ENCODE measurements around the gene CYFIP2.

CYFIP2 gene

DNA sequence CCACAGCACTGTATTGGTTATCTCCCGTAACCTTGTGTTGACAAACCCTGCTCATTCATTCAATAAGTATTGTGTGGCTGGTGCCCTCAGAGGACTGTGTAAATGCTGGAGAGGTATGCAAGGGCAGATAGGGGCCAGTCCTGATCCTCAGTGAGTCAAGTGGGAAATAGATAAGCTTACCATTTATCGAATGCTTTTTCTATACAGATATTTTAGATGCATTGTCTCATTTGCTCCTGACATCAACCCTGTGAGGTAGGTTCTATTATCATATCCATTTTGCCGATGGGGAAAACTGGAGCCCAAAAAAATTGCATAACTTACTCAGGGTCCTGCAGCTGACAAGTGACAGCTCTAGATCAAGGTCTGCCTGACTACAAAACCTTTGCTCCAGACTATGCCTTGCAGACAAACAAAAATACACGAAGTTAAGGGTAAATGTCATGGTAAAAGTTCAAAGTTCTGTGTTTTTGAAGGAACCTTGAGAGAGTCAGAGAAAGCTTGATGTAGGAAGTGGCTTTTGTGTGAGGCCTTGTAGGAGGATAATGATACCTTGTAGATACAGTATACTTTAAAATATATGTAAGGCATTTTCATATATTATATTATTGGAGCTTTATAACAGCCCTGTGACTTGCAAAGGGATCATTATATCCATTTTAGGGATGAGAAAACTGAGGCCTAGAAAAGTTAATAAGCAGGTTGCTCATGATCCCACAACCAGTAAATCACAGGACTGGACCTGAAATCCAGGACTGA lies 22.7 kb downstream of the CYFIP2 start:
- DNase-seq (ENCODE audit: low read depth in 2 of 2) = no peak

DNA sequence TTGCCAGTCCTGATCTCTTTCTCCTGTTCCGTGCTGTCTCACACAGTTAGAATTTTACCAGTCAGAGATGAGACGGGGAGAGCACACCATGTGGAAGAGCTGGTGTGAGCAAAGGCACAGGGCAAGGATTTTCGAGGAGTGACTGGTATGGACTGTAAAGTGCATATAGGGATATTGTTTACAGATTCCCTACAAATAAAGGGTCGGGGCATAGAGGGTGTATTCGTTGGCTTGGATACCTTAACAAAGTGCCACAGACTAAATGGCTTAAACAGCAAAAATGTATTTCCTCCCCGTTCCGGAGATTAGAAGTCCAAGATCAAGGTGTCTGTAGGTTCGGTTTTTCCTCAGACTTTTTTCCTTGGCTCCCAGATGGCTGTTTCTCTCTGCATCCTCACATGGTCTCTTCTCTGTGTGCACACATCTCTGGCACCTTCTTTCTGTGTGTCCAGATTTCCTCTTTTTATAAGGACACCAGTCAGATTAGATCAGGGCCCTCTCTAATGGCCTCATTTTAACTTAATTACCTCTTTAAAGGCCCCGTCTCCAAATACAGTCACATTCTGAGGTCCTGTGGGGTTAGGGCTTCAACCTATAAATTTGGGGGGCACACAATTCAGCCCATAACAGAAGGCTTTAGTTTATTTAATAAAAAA lies 23.4 kb downstream of the CYFIP2 start:
- no peak for DNase-seq (ENCODE audit: low read depth in 2 of 2)

DNA sequence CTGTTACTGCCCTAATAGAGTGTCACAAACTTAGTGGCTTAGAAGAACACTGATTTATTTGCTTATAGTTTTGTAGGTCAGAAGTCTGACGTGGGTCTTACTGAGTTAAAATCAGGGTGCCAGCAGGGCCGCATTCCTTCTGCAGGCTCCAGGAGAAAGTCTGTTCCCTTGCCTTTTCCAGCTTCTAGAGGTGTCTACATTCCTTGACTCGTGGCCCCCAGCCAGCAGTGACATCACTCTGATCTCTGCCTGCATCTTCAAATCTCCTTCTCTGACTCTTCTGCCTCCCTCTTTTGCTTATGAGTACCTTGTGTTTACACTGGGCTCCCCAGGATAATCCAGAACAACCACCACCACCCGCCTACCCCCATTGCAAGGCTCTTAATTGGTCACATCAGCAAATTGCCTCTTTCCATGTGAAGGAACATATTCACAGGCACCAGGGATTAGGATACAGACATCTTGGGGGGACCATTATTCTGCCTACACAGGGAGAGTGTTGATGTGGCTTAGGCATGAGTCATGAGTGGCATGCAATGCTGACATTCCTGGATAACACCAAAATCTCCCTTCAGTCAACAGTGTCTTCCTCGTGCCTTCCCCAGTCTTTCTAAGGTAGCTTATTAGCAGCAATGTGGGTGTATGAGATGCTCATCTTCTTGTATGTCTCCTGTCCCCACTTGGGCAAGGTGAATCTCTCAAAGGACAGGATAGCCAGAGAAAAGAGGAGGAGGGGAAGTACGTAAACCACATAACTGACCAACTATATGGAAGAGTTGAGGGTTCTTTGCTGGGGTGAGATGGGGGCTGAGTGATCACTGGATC lies 24.4 kb downstream of the CYFIP2 start:
- no peak for DNase-seq (ENCODE audit: low read depth in 2 of 2)

GRCh38 chr5:157290981-157291711 lies 25.2 kb downstream of the CYFIP2 start:
- no peak for DNase-seq (ENCODE audit: low read depth in 2 of 2)

- DNase-seq (ENCODE audit: low read depth in 2 of 2) = no peak
Observed at GRCh38 chr5:157292599-157292998, 26.7 kb downstream of the CYFIP2 start.

- no peak for DNase-seq (ENCODE audit: low read depth in 2 of 2)
Observed at GRCh38 chr5:157294407-157295091, 28.6 kb downstream of the CYFIP2 start.

DNA sequence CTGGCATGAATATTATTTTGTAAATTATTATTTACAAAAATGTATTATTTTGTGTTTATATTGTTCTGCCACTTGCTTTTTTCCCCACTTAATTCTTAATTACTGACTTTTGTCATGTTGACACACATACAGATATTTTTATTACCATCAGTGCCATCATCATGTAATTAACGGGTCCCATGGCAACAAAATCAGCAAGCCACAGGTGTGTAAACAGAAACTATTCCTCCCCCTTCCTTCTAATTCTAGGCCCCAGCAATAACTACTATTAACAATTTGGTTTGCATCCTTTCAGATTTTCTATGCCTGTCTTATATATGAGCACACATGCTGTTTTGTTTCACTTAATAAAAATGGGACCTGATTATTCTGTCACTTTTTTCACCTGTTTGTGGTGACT lies 29.3 kb downstream of the CYFIP2 start:
- DNase-seq (ENCODE audit: low read depth in 2 of 2) = no peak

GRCh38 chr5:157300564-157300963 lies 34.6 kb downstream of the CYFIP2 start:
- no peak for DNase-seq (ENCODE audit: low read depth in 2 of 2)

- no peak for DNase-seq (ENCODE audit: low read depth in 2 of 2)
Observed at GRCh38 chr5:157301066-157301465, 35.1 kb downstream of the CYFIP2 start.

DNA sequence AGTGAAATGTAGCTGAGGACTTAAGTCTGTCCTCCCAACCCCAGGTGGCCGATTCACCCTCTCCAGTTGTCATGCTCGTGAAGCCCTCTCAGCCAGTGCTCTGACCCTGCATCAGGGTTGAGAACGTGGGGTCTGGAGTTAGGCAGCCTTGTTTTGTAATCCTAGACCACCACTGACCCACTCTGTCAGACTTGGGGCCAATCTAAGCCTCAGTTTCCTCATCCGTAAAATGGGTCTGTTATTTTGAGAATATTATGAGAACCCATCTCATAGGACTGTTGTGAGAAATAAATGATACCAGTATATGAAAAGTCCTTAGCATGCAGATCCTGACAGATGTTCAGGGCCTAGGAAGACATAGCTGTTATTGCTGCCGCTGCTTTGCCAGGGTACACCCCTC lies 37.1 kb downstream of the CYFIP2 start:
- DNase-seq (ENCODE audit: low read depth in 2 of 2) = no peak

DNA sequence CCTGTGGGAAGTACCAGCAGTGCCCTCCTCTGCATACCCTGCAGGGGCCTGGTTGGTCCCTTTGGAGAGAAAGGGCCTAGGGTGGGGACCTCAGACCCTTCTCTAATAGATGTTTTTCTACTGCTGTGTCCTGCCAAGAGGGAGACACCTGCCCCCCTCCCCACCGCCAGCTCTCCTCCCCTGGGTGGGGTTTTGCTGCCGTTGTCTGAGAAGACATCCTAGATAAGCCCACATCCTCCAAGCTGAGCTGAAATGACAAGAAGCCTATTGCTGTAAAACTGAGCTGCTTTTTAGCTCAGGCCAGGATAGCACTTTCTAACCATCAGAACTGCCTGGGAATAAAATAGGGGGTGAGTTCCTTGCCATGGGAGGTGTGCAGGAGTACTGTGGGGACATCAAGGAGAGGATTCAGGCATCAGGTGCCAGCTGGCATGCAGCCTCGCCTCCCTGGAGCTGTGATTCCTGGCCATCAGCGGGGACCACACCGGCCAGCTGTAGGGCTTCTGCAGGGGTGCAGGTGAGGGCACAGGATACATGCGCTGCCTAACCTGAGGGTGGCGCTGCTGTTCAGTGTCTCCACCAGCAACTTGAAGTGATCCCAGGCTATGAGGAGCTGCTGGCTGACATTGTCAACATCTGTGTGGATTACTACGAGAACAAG lies 37.9 kb downstream of the CYFIP2 start:
- DNase-seq (ENCODE audit: low read depth in 2 of 2) = peak in 1 of 2 donors; percentile 37

GRCh38 chr5:157306081-157306480 lies 40.2 kb downstream of the CYFIP2 start:
- DNase-seq (ENCODE audit: low read depth in 2 of 2) = no peak

DNA sequence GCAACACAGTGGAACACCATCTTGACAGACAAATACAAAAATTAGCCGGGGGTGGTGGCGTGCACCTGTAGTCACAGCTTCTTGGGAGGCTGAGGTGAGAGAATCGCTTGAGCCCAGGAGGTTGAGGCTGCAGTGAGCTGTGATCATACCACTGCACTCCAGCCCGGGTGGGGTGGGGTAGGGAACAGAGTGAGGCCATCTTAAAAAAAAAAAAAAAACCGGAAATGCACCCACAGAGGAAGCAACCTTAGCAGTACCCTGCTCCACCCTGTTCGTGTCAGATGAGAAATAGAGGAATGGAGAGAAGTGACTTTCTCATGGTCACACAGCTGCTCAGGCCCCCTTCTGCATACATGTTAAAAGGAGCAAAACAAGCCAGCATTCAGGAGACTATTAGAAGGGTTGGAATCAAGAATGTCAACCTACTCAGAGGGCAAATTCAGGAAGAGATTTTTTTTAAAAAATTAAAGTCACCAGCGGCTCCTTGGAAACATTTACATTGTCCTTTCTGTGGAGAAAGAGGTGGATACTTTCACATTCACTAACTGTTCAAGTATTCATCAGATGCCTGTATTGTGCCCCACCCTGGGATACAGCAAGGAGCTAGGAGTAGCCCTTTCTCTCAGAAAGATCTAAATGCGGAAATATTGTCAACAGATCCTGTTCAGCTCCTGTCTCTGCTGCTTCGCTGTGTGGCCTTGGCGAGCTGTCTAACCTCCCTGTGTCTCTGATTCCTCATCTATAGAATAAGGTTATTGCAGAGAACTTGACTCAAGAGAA lies 41.0 kb downstream of the CYFIP2 start:
- DNase-seq (ENCODE audit: low read depth in 2 of 2) = no peak

GRCh38 chr5:157308836-157309465 lies 43.0 kb downstream of the CYFIP2 start:
- no peak for DNase-seq (ENCODE audit: low read depth in 2 of 2)

DNA sequence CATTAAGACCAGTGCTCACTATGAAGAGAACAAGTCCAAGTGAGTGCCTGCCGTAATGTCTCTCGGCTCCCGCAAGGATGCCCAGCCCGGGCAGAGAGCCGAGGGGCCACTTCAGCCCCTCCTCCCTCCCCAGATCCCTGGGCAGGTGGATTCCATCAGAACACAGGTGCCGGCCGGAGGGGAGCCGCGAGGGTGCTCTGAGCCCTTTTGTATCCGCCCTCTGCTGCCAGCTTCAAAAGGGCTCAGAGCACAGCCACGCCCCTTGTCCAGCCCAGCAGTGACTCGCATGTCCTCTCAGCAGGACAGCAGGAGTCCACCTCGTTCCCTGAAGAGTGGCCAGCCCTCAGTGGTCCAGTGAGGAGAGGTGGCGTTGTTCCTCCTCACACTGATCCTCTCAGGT lies 43.9 kb downstream of the CYFIP2 start:
- no peak for DNase-seq (ENCODE audit: low read depth in 2 of 2)

GRCh38 chr5:157311595-157311994 lies 45.7 kb downstream of the CYFIP2 start:
- no peak for DNase-seq (ENCODE audit: low read depth in 2 of 2)

GRCh38 chr5:157312492-157312891 lies 46.6 kb downstream of the CYFIP2 start:
- peak in 1 of 2 donors; percentile 49 for DNase-seq (ENCODE audit: low read depth in 2 of 2)

GRCh38 chr5:157322581-157322980 lies 56.7 kb downstream of the CYFIP2 start:
- DNase-seq (ENCODE audit: low read depth in 2 of 2) = no peak

- no peak for DNase-seq (ENCODE audit: low read depth in 2 of 2)
Observed at GRCh38 chr5:157323107-157323706, 57.3 kb downstream of the CYFIP2 start.

All from stimulated activated CD8-positive, alpha-beta memory T cell treated with anti-CD3 and anti-CD28 coated beads, Interleukin-15, amount 100 ng/mL, for 48 hours (primary cell).